Smooth muscle cell (in vitro differentiated cells): ENCODE measurements around the gene SLC39A5. TPM values are rescaled to one million over a fixed set of nuclear protein-coding genes. Genes with fewer than 3 reads are reported as not detected.
"Not testable (repeated sequence)": the region's sequence is repeated elsewhere in the genome, so short reads cannot be mapped to it uniquely, and the experiment has no call there.

Source experiments
- DNase-seq: peaks from one replicate; lab custom pipeline; 2025; ENCODE audit not compliant: unreplicated experiment; lab: John Stamatoyannopoulos, UW
- H2AFZ ChIP-seq: fragments of 200-600 bp; sonication (generic); 2 replicates; pipeline ENCODE4 v1.6.0; 2016; ENCODE audit warnings: antibody characterized with exemption, low read depth, mild to moderate bottlenecking
- H3F3A ChIP-seq: fragments of 200-600 bp; sonication (generic); 2 replicates; pipeline ENCODE4 v1.6.0; 2017; ENCODE audit warnings: antibody characterized with exemption, low read depth
- H3K27ac ChIP-seq: fragments of 200-600 bp; sonication (generic); 2 replicates; pipeline ENCODE4 v1.5.1; 2016; ENCODE audit warnings: low read depth, mild to moderate bottlenecking
- H3K27me3 ChIP-seq: fragments of 200-600 bp; sonication (generic); 2 replicates; pipeline ENCODE4 v1.6.1; 2016; ENCODE audit warnings: low read depth, mild to moderate bottlenecking
- H3K36me3 ChIP-seq: fragments of 200-600 bp; sonication (generic); 2 replicates; pipeline ENCODE4 v1.5.1; 2016; ENCODE audit warnings: low read depth
- H3K4me1 ChIP-seq: fragments of 200-600 bp; sonication (generic); 2 replicates; pipeline ENCODE4 v1.5.1; 2016; ENCODE audit warnings: low read depth
- H3K4me2 ChIP-seq: fragments of 200-600 bp; sonication (generic); 2 replicates; pipeline ENCODE4 v1.6.0; 2016; ENCODE audit warnings: mild to moderate bottlenecking
- H3K4me3 ChIP-seq: fragments of 200-600 bp; sonication (generic); 2 replicates; pipeline ENCODE4 v1.5.1; 2016; ENCODE audit warnings: mild to moderate bottlenecking
- H3K79me2 ChIP-seq: fragments of 200-600 bp; sonication (generic); 2 replicates; pipeline ENCODE4 v1.6.0; 2016; ENCODE audit warnings: low read depth, mild to moderate bottlenecking
- H3K9ac ChIP-seq: fragments of 200-600 bp; sonication (generic); 2 replicates; pipeline ENCODE4 v1.6.0; 2016; ENCODE audit warnings: low read depth
- H3K9me3 ChIP-seq: fragments of 200-600 bp; sonication (generic); replicated peaks from 2 replicates; pipeline ENCODE4 v1.5.1; 2016; ENCODE audit warnings: low read depth
- H4K20me1 ChIP-seq: fragments of 200-600 bp; sonication (generic); 2 replicates; pipeline ENCODE4 v1.6.0; 2016; ENCODE audit warnings: low read depth
- WGBS: methylation state at CpG from one replicate; pipeline ENCODE4 v1.1.7; 2016; ENCODE audit warnings: low lambda C conversion rate; 5-methylcytosine and 5-hydroxymethylcytosine counted together
- polyA plus RNA-seq: library from polyadenylated mRNA; unstranded; fragments of >200 nt; fragmentation: Nextera tagmentation; extraction: Ambion mirVana; gene quantifications from 2 replicates; pipeline ENCODE4 v1.2.1, GENCODE V29; 2016
- total RNA-seq: library from RNA; depleted of rRNA; stranded (reverse); fragments of >200 nt; gene quantifications from 2 replicates; pipeline ENCODE4 v1.2.3, GENCODE V29; 2014
- TF ChIP-seq, protein P1 (sequence below): fragments of 200-600 bp; sonication (generic); IDR thresholded peaks from 2 replicates; pipeline ENCODE4 v1.5.1; 2017; ENCODE audit warnings: borderline replicate concordance, mild to moderate bottlenecking, antibody characterized with exemption; ENCODE audit not compliant: insufficient read depth, poor library complexity, severe bottlenecking

The SLC39A5 gene
- total and polyA plus RNA-seq, 2 experiments from 2014 or later = 0.36 TPM; not detected in 1

DNA sequence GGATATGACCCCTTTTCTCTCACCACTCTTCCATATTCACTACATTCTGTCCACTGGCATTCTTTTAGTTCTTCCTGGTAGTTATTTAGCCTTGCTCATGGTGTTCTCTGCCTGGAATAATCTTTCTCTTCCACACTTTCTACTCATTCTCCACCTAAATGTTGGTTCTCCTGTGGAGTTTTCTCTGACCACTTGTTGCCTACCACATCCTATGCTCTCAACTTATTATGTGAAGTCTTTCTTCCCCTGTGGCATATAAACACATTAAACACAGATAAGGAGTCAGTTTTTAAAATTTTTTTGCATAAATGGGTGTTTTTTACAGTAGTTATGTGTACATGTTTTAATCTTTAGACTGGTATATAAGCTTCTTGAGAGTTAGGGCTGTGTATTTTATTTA is 37.3 kb upstream of the SLC39A5 start:
- H3K27me3 ChIP-seq = no peaks in the 10 kb centered on the region
- peaks cover 8% of the 10 kb centered on the region for H4K20me1 ChIP-seq
- H3K27ac ChIP-seq = no peak overlapping the region
- H3K4me2 ChIP-seq = no peak overlapping the region
- H3K4me1 ChIP-seq = peaks cover 7% of the 10 kb centered on the region
- no peak overlapping the region for H2AFZ ChIP-seq
- no peak overlapping the region for H3K9ac ChIP-seq
- H3K4me3 ChIP-seq = no peak overlapping the region
- H3K36me3 ChIP-seq = no peaks in the 10 kb centered on the region
- no peak for DNase-seq
- H3K79me2 ChIP-seq = peaks cover 13% of the 10 kb centered on the region
- H3F3A ChIP-seq = peaks cover 8% of the 10 kb centered on the region
- TF ChIP-seq, protein P1, sequence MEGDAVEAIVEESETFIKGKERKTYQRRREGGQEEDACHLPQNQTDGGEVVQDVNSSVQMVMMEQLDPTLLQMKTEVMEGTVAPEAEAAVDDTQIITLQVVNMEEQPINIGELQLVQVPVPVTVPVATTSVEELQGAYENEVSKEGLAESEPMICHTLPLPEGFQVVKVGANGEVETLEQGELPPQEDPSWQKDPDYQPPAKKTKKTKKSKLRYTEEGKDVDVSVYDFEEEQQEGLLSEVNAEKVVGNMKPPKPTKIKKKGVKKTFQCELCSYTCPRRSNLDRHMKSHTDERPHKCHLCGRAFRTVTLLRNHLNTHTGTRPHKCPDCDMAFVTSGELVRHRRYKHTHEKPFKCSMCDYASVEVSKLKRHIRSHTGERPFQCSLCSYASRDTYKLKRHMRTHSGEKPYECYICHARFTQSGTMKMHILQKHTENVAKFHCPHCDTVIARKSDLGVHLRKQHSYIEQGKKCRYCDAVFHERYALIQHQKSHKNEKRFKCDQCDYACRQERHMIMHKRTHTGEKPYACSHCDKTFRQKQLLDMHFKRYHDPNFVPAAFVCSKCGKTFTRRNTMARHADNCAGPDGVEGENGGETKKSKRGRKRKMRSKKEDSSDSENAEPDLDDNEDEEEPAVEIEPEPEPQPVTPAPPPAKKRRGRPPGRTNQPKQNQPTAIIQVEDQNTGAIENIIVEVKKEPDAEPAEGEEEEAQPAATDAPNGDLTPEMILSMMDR = no peak
- H3K9me3 ChIP-seq = no peaks in the 10 kb centered on the region

DNA sequence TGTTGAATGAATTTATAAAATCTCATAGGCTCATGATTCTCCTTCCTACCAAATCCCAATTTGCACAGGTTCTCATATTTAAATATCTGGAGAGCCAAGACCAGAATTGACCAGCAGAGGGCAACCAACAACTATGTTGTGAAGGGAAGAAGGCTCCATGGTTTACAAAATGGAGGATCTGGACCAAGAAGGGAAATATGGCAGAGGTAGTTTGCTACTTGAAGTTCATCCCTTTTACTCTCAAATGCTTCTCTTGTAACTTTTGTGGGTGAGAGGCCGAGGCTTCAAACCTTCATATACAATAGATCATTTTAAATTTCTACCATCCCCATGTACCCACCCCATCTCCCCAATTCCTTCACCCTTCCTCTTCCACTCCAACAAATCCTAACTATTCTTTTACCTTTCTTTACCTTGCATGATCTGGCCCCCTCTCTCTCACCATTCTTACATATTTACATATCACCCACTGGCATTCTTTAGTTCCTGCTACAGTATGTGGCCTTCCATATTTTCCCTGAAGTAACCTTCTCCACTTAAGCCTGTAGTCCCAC is 36.7 kb upstream of the SLC39A5 start:
- no peak overlapping the region for H3K27ac ChIP-seq
- H3K4me2 ChIP-seq = no peak overlapping the region
- peaks cover 8% of the 10 kb centered on the region for H3K79me2 ChIP-seq
- TF ChIP-seq, protein P1 = peak; percentile 88
- no peak overlapping the region for H3K4me3 ChIP-seq
- H3F3A ChIP-seq = peaks cover 11% of the 10 kb centered on the region
- no peak overlapping the region for H3K9ac ChIP-seq
- peaks cover 3% of the 10 kb centered on the region for H3K4me1 ChIP-seq
- no peaks in the 10 kb centered on the region for H3K36me3 ChIP-seq
- no peak for DNase-seq
- H2AFZ ChIP-seq = peak overlapping the region; percentile 34
- H3K9me3 ChIP-seq = no peaks in the 10 kb centered on the region
- peaks cover 3% of the 10 kb centered on the region for H4K20me1 ChIP-seq
- 31% methylated on average over 1 of the region's 1 CpG for WGBS
- no peaks in the 10 kb centered on the region for H3K27me3 ChIP-seq

DNA sequence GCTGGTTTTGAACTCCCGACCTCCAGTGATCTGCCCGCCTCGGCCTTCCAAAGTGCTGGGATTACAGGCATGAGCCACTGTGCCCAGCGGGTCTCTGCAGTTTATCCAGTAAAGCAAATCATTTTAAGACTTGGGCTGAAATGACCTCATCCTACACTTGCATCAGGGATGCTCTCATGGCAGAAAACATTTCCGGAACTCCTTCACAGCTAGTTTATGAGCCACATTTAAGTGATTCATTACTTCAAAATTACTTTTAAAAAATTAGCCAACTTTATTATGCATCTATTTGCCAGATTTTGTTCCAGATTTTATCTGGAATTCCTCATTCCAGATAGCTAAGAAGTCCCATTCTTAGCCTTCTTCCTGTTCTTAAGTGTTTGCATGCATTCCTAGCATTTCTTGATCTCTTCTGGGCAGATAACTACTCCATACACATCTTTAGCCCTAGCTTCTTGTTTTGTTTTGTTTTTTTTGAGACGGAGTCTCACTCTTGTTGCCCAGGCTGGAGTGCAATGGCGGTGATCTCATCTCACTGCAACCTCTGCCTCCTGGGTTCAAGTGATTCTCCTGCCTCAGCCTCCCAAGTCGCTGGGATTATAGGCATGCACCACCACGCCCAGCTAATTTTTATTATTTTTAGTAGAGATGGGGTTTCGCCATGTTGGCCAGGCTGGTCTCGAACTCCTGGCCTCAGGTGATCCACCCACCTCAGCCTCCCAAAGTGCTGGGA is 32.9 kb upstream of the SLC39A5 start:
- H3F3A ChIP-seq, H3K9me3 ChIP-seq, H3K9ac ChIP-seq, H4K20me1 ChIP-seq, H3K4me2 ChIP-seq, H3K27me3 ChIP-seq, H3K79me2 ChIP-seq, DNase-seq, H2AFZ ChIP-seq, H3K36me3 ChIP-seq, H3K4me1 ChIP-seq, H3K4me3 ChIP-seq: not testable (repeated sequence)
- peak overlapping the region; percentile 28 for H3K27ac ChIP-seq
- 42% methylated on average over 11 of the region's 11 CpGs for WGBS

DNA sequence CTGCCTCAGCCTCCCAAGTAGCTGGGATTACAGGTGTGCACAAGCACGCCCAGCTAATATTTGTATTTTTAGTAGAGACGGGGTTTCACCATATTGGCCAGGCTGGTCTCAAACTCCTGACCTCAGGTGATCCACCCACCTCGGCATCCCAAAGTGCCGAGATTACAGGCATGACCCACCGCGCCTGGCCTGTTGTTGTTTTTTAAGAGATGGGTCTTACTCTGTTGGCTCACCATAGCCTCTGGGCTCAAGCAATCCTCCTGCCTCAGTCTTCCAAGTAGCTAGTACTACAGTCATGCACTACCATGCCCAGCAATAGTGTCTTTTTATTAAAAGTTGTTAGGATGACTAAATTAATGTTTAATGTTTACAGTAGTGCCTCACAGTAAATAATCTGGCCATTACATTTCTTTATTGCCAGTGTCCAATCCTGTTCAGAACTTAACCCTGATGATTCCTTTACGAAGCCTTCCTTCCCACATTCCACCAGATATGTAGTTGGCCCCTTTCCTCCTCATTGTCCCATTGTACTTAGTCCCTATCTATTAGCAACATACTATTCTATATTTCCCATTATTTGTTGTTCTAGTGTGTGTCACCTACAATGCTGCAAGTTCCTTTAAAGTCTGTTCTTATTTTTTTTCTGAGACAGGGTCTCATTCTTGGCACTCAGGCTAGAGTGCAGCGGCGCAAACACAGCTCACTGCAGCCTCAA is 31.8 kb upstream of the SLC39A5 start:
- no peaks in the 10 kb centered on the region for H3K79me2 ChIP-seq
- no peak overlapping the region for H3K27ac ChIP-seq
- no peak overlapping the region for H3K4me3 ChIP-seq
- H4K20me1 ChIP-seq = no peaks in the 10 kb centered on the region
- 89% methylated on average over 9 of the region's 9 CpGs for WGBS
- H2AFZ ChIP-seq = no peak overlapping the region
- H3K36me3 ChIP-seq = no peaks in the 10 kb centered on the region
- H3K4me2 ChIP-seq = no peak overlapping the region
- TF ChIP-seq, protein P1 = no peak
- DNase-seq = no peak
- H3K9me3 ChIP-seq = no peaks in the 10 kb centered on the region
- no peaks in the 10 kb centered on the region for H3K27me3 ChIP-seq
- H3K9ac ChIP-seq = no peak overlapping the region
- no peaks in the 10 kb centered on the region for H3K4me1 ChIP-seq
- peaks cover 8% of the 10 kb centered on the region for H3F3A ChIP-seq
